ENCODE measurements around the gene OR6J1.

The OR6J1 gene

DNA sequence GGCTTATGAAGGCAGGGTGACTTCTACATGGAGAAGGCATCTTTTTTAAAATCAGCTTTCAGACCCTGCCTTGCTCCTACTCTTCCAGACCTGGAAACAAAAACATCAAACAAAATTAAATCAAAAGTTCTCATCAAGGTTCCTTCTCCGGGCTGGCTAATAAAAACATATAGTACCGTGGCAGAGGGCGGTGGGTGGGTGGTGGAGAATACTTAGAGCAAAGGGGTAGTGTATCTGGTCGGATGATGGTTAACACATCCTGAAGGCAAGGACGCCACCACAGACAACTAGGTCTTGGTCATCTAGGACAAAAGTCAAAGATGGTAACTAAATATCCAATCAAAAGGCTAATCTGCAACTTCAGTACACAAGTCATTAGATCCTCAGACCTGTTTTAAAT is 56.9 kb downstream of the OR6J1 start:
- TF ChIP-seq, protein P1, sequence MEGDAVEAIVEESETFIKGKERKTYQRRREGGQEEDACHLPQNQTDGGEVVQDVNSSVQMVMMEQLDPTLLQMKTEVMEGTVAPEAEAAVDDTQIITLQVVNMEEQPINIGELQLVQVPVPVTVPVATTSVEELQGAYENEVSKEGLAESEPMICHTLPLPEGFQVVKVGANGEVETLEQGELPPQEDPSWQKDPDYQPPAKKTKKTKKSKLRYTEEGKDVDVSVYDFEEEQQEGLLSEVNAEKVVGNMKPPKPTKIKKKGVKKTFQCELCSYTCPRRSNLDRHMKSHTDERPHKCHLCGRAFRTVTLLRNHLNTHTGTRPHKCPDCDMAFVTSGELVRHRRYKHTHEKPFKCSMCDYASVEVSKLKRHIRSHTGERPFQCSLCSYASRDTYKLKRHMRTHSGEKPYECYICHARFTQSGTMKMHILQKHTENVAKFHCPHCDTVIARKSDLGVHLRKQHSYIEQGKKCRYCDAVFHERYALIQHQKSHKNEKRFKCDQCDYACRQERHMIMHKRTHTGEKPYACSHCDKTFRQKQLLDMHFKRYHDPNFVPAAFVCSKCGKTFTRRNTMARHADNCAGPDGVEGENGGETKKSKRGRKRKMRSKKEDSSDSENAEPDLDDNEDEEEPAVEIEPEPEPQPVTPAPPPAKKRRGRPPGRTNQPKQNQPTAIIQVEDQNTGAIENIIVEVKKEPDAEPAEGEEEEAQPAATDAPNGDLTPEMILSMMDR (conservative IDR thresholded peaks at IDR 0.05) = no peak
- no peak for TF ChIP-seq ZFX (IDR thresholded peaks at IDR 0.05)
- H3K27ac ChIP-seq = no peak overlapping the region

DNA sequence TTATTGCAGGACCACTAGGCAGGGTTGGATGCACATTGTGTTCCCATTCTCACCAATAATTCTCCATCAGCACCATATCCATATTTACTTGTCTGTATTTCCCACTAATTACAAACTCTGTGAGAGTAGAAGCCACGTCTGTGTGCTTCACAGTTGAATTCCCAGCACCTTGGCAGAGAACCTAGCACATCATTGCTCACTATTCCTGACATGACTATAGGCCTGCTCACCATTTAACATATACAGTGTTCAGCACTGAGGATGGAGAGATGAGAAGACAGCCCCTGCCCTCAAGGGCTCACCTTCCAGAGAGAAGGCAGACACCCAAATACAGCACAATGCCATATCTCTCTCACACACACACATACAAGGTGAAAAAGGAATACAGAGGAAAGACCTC is 60.2 kb downstream of the OR6J1 start:
- no peak for TF ChIP-seq ZFX (IDR thresholded peaks at IDR 0.05)
- TF ChIP-seq, protein P1 (conservative IDR thresholded peaks at IDR 0.05) = no peak
- H3K27ac ChIP-seq = no peak overlapping the region
